ENCODE data around the gene SAMD4A.

- TF ChIP-seq EZH2 (IDR thresholded peaks at IDR 0.05): no peak
- no peak for TF ChIP-seq POLR2AphosphoS5 (IDR thresholded peaks at IDR 0.05; ENCODE audit: borderline replicate concordance, low read depth, low read length)
Observed at GRCh38 chr14:54662491-54663133, 95.7 kb downstream of the SAMD4A start.
